HepG2 (cell line): ENCODE measurements around the gene BCKDHA. TPM values are rescaled to one million over a fixed set of nuclear protein-coding genes. Genes with fewer than 3 reads are reported as not detected.
A peak's percentile ranks its signal among the peaks of the same experiment; 100 is the strongest.

Experiments
- GZF1 ChIP-seq: sonication (generic); formaldehyde crosslinking; IDR thresholded peaks from 2 replicates; pipeline ENCODE4 v1.5.1; 2020; ENCODE audit warnings: mild to moderate bottlenecking, missing genetic modification reagents
- HNF4A ChIP-seq: sonication (generic); formaldehyde crosslinking; IDR thresholded peaks from 2 replicates; pipeline ENCODE4 v1.4.0; 2020; ENCODE audit warnings: missing genetic modification reagents
- KDM5B ChIP-seq: sonication (generic); formaldehyde crosslinking; IDR thresholded peaks from 2 replicates; pipeline ENCODE4 v1.4.0; 2020; ENCODE audit warnings: missing genetic modification reagents, mild to moderate bottlenecking, borderline replicate concordance
- SALL1 ChIP-seq: sonication (generic); formaldehyde crosslinking; IDR thresholded peaks from 2 replicates; pipeline ENCODE4 v1.8.0; 2022; ENCODE audit warnings: mild to moderate bottlenecking, missing genetic modification reagents
- TFDP1 ChIP-seq: IDR thresholded peaks from 2 replicates; pipeline ENCODE4 v1.6.1; 2016; ENCODE audit warnings: missing compliant biosample characterization, missing genetic modification reagents, borderline replicate concordance
- ZNF318 ChIP-seq: sonication (generic); formaldehyde crosslinking; IDR thresholded peaks from 2 replicates; pipeline ENCODE4 v1.4.0; 2020; ENCODE audit warnings: mild to moderate bottlenecking, missing genetic modification reagents
- ZNF687 ChIP-seq: sonication (generic); formaldehyde crosslinking; IDR thresholded peaks from 2 replicates; pipeline ENCODE4 v1.5.1; 2020; ENCODE audit warnings: mild to moderate bottlenecking, missing genetic modification reagents, moderate library complexity
- ZNF883 ChIP-seq: sonication (generic); formaldehyde crosslinking; IDR thresholded peaks from 2 replicates; pipeline ENCODE4 v1.5.1; 2020; ENCODE audit warnings: mild to moderate bottlenecking, missing genetic modification reagents; ENCODE audit errors: not compliant biosample characterization
- polyA plus RNA-seq, 8 experiments: library from polyadenylated mRNA; depleted of rRNA in 3 of 8; stranded (reverse) in 7 of 8; unstranded in 1 of 8; fragments of >200 nt; fragmentation: Illumina TruSeq in 4 of 8; extraction: Trizol in 4 of 8; gene quantifications; 2 replicates each; pipeline versions ENCODE4 v1.2.1 to v1.2.3, GENCODE V29; 2011 to 2016; ENCODE audit warnings: low read depth in 4 of 8, missing spikeins in 1 of 8, mixed read lengths in 1 of 8; ENCODE audit not compliant: insufficient read depth in 1 of 8
- total RNA-seq, 5 experiments: library from RNA; depleted of rRNA; stranded (reverse); fragments of >200 nt; fragmentation: Illumina TruSeq; extraction: Trizol; gene quantifications; 2 replicates each; pipeline ENCODE4 v1.2.3, GENCODE V29; 2016; ENCODE audit warnings: low read depth in 1 of 5
- TF ChIP-seq, protein P1 (sequence below): conservative IDR thresholded peaks from 2 replicates; pipeline ENCODE4 v1.6.1; 2018; ENCODE audit warnings: missing genetic modification reagents
- TF ChIP-seq, protein P2 (sequence below): sonication (generic); formaldehyde crosslinking; IDR thresholded peaks from 2 replicates; pipeline ENCODE4 v1.4.0; 2020; ENCODE audit warnings: missing genetic modification reagents

BCKDHA gene
- total and polyA plus RNA-seq, 2 of the 13 experiments (the other 11 are each of a cell fraction or from before 2014, with no cell fraction given): 11.8 to 31.5 TPM

DNA sequence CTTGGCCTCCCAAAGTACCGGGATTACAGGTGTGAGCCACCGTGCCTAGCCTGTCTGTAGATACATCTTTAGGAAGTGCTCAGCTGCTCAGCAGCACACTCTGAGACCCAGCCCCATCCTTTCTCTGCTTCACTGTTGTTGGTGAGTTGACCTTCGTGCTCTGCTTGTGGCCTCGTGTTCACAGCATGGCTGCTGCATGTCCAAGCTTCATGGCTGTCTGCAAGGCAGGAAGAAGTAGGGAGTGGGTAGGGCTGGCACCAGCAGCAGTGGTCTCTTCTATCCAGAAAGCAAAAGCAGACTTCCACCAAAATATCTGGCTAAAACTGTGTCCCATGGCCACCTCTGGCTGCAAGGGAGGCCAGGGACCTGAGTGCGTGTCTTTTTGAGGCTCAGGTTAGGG lies 15.3 kb downstream of the BCKDHA start (continued):
- TF ChIP-seq ZNF318 (CRISPR knock-in tag) (no peak), TFDP1 (CRISPR knock-in tag) (0 out of 2 replicates have a peak, but pooled peaks have one; percentile 29), ZNF883 (CRISPR knock-in tag) (peak; percentile 43), GZF1 (no peak), SALL1 (peak; percentile 63; the same call in 1 of the 2 replicates), HNF4A (peak; percentile 34; the same call in 1 of the 2 replicates), ZNF687 (CRISPR knock-in tag) (peak; percentile 85), KDM5B (peak; percentile 44; the same call in 1 of the 2 replicates)
- TF ChIP-seq, protein P1, sequence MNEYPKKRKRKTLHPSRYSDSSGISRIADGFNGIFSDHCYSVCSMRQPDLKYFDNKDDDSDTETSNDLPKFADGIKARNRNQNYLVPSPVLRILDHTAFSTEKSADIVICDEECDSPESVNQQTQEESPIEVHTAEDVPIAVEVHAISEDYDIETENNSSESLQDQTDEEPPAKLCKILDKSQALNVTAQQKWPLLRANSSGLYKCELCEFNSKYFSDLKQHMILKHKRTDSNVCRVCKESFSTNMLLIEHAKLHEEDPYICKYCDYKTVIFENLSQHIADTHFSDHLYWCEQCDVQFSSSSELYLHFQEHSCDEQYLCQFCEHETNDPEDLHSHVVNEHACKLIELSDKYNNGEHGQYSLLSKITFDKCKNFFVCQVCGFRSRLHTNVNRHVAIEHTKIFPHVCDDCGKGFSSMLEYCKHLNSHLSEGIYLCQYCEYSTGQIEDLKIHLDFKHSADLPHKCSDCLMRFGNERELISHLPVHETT (CRISPR knock-in tag): no peak
- TF ChIP-seq, protein P2, sequence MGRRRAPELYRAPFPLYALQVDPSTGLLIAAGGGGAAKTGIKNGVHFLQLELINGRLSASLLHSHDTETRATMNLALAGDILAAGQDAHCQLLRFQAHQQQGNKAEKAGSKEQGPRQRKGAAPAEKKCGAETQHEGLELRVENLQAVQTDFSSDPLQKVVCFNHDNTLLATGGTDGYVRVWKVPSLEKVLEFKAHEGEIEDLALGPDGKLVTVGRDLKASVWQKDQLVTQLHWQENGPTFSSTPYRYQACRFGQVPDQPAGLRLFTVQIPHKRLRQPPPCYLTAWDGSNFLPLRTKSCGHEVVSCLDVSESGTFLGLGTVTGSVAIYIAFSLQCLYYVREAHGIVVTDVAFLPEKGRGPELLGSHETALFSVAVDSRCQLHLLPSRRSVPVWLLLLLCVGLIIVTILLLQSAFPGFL (CRISPR knock-in tag): no peak
